Trophoblast cell (in vitro differentiated cells and primary cell): ENCODE data around the gene CBFA2T3.

Experiments used
- DNase-seq, 2 donors: peaks; one replicate each; pipeline ENCODE4 v3.0.0-alpha.2; 2016
- H2AFZ ChIP-seq: 2 replicates; pipeline ENCODE4 v1.6.1; 2013; ENCODE audit warnings: low read length, moderate library complexity, mild to moderate bottlenecking; ENCODE audit not compliant: insufficient read depth, poor library complexity
- H2AK5ac ChIP-seq: 2 replicates; pipeline ENCODE4 v1.6.1; 2013; ENCODE audit warnings: mild to moderate bottlenecking, low read length
- H2BK120ac ChIP-seq: 2 replicates; pipeline ENCODE4 v1.6.1; 2013; ENCODE audit warnings: low read length, mild to moderate bottlenecking, moderate library complexity; ENCODE audit not compliant: insufficient read depth, poor library complexity
- H2BK12ac ChIP-seq: 2 replicates; pipeline ENCODE4 v1.6.1; 2013; ENCODE audit warnings: mild to moderate bottlenecking, low read length, moderate library complexity
- H2BK5ac ChIP-seq: 2 replicates; pipeline ENCODE4 v1.6.1; 2013; ENCODE audit warnings: low read length, low read depth, moderate library complexity, mild to moderate bottlenecking; ENCODE audit not compliant: poor library complexity
- H3K14ac ChIP-seq: 2 replicates; pipeline ENCODE4 v1.6.1; 2013; ENCODE audit warnings: mild to moderate bottlenecking, low read length
- H3K18ac ChIP-seq: 2 replicates; pipeline ENCODE4 v1.6.1; 2013; ENCODE audit warnings: mild to moderate bottlenecking, low read length
- H3K23ac ChIP-seq: 2 replicates; pipeline ENCODE4 v1.6.1; 2013; ENCODE audit warnings: low read length
- H3K27ac ChIP-seq: 2 replicates; pipeline ENCODE4 v1.5.1; 2013; ENCODE audit warnings: low read depth, mild to moderate bottlenecking, inconsistent platforms, low read length, moderate library complexity
- H3K27me3 ChIP-seq: 2 replicates; pipeline ENCODE4 v1.6.1; 2013; ENCODE audit warnings: inconsistent platforms, mild to moderate bottlenecking, low read length, moderate library complexity; ENCODE audit not compliant: insufficient read depth
- H3K36me3 ChIP-seq, 2 experiments: 1 replicate in 1 of 2; 2 replicates in 1 of 2; pipeline ENCODE4 v1.6.1; 2013; ENCODE audit warnings: low read length in 2 of 2, mild to moderate bottlenecking in 2 of 2, moderate library complexity in 1 of 2; ENCODE audit not compliant: insufficient read depth in 2 of 2, control insufficient read depth in 1 of 2
- H3K4ac ChIP-seq: 2 replicates; pipeline ENCODE4 v1.6.1; 2013; ENCODE audit warnings: low read depth, mild to moderate bottlenecking, low read length, moderate library complexity
- H3K4me1 ChIP-seq, 2 experiments: 1 replicate in 1 of 2; 2 replicates in 1 of 2; pipeline ENCODE4 v1.6.1; 2013; ENCODE audit warnings: low read length in 2 of 2, mild to moderate bottlenecking in 2 of 2, moderate library complexity in 1 of 2; ENCODE audit not compliant: insufficient read depth in 2 of 2, control insufficient read depth in 1 of 2
- H3K4me2 ChIP-seq: 2 replicates; pipeline ENCODE4 v1.6.1; 2013; ENCODE audit warnings: inconsistent platforms, mild to moderate bottlenecking, low read length, moderate library complexity
- H3K4me3 ChIP-seq: 2 replicates; pipeline ENCODE4 v1.5.1; 2013; ENCODE audit warnings: mild to moderate bottlenecking, low read depth, low read length, inconsistent platforms
- H3K79me1 ChIP-seq: one replicate; pipeline ENCODE4 v1.6.1; 2013; ENCODE audit warnings: low read length
- H3K79me2 ChIP-seq: 2 replicates; pipeline ENCODE4 v1.6.1; 2013; ENCODE audit warnings: low read length, mild to moderate bottlenecking; ENCODE audit not compliant: control insufficient read depth, insufficient read depth, poor library complexity
- H3K9ac ChIP-seq: 2 replicates; pipeline ENCODE4 v1.6.1; 2013; ENCODE audit warnings: mild to moderate bottlenecking, low read length
- H3K9me3 ChIP-seq: 2 replicates; pipeline ENCODE4 v1.6.1; 2013; ENCODE audit warnings: low read depth, mild to moderate bottlenecking, control low read depth, inconsistent platforms, low read length; ENCODE audit not compliant: insufficient read depth
- H4K12ac ChIP-seq: 2 replicates; pipeline ENCODE4 v1.6.1; 2013; ENCODE audit warnings: low read depth, mild to moderate bottlenecking, low read length, moderate library complexity
- H4K8ac ChIP-seq: 2 replicates; pipeline ENCODE4 v1.6.1; 2013; ENCODE audit warnings: low read depth, mild to moderate bottlenecking, low read length, moderate library complexity
- H4K91ac ChIP-seq: one replicate; pipeline ENCODE4 v1.6.1; 2013; ENCODE audit warnings: low read depth, mild to moderate bottlenecking, low read length, moderate library complexity
- WGBS: extraction: QIAGEN DNeasy Blood & Tissue Kit; methylation state at CpG from one replicate; pipeline ENCODE4 v1.1.7; 2013; ENCODE audit warnings: missing lambda C conversion rate; ENCODE audit not compliant: insufficient read length, insufficient coverage; ENCODE audit errors: extremely low coverage; 5-methylcytosine and 5-hydroxymethylcytosine counted together

The CBFA2T3 gene

DNA sequence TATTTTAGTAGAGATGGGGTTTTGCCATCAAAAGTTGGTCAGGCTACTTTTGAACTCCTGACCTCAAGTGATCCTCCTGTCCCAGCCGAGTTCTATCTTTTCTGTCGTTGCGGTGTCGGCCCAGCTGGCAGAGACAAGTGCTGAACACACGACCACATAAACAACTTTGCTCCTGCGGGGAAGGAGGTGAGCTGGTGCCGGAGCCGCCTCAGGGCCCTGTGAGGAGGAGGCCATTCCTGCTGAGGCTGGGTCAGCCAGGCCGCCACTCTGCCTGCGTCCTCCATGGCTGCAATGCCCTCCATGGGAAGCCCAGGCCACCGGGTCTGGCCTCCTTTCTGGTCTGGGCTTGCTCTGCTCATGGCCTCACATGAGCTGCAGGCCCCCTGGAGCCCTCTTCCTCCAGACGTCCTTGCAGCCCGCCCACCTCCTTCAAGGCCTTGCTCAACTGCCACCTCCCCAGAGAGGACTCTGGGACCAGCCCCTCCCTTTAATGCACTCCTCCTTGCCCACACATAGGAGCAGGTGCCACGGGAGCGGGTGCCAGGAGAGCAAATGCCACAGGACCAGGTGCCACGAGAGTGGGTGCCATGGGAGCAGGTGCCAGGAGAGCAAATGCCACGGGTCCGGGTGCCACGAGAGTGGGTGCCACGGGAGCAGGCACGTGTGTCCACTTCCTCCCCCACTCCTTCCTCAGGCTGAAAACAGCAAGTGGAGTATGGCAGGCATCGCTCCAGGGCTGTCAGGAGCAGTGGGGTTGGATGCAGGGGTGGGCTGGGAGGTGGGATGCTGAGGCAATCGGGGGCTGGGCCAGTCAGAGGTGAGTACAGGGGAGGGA lies 28.4 kb upstream of the CBFA2T3 start:
- Histone ChIP-seq H3K27me3 (no peaks in the 10 kb centered on the region), H2AK5ac (no peak overlapping the region), H3K79me1 (no peaks in the 10 kb centered on the region), H2AFZ (no peak overlapping the region), H4K12ac (no peak overlapping the region), H2BK5ac (no peak overlapping the region), H3K4ac (no peak overlapping the region), H3K9ac (no peak overlapping the region), H3K4me2 (no peak overlapping the region), H3K27ac (no peak overlapping the region), H4K91ac (no peak overlapping the region), H3K79me2 (no peaks in the 10 kb centered on the region), H3K9me3 (peaks cover 16% of the 10 kb centered on the region), H3K18ac (no peak overlapping the region), H3K4me3 (peak overlapping the region; percentile 1), H2BK120ac (no peak overlapping the region), H3K23ac (no peak overlapping the region), H2BK12ac (no peak overlapping the region), H3K4me1 (no peaks in the 10 kb centered on the region), H3K36me3 (no peaks in the 10 kb centered on the region), H4K8ac (no peak overlapping the region), H3K14ac (no peak overlapping the region)
- no peak for DNase-seq
- WGBS: no CpG with 5 or more reads among the region's 23 CpGs

DNA sequence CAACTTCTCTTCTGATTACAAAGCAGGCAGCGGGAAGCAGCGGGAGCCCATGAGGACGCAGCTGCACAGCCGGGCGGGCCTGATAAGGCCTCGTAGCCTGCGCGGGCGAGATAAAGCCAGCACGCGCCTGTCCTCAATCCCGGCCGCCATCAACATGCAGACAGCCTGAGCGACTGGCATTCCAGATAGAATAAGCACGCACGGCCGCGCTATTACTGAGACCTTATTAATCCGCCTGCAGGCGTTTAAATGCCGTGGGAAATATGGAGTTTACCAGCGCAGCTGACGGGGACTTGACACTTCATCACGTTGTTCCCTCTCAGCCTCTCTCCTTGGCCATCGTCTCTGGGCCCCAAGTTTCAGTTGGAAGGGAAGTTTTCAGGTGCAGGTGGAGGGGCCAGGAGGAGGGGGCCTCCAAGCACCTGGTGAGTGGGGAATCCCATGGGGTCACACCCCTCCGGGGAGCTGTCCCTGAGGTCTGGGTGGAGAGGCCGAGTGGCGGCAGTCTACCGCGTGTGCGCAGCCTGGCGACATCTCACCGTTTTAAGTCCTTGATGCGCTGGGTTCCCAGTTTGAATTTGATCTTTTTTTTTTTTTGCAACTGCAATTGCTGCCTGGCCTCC lies 27.3 kb upstream of the CBFA2T3 start:
- no peaks in the 10 kb centered on the region for H3K36me3 ChIP-seq
- no peak overlapping the region for H2BK120ac ChIP-seq
- H3K79me2 ChIP-seq: no peaks in the 10 kb centered on the region
- H3K23ac ChIP-seq: no peak overlapping the region
- H4K8ac ChIP-seq: no peak overlapping the region
- no peaks in the 10 kb centered on the region for H3K79me1 ChIP-seq
- H3K4ac ChIP-seq: no peak overlapping the region
- no peak overlapping the region for H3K4me2 ChIP-seq
- H2BK12ac ChIP-seq: no peak overlapping the region
- no peak overlapping the region for H4K91ac ChIP-seq
- H3K9ac ChIP-seq: no peak overlapping the region
- H3K9me3 ChIP-seq: peaks cover 17% of the 10 kb centered on the region
- no peak overlapping the region for H3K4me3 ChIP-seq
- no peak overlapping the region for H2AK5ac ChIP-seq
- H3K27me3 ChIP-seq: peaks cover 2% of the 10 kb centered on the region
- WGBS: no CpG with 5 or more reads among the region's 34 CpGs
- H3K27ac ChIP-seq: no peak overlapping the region
- no peaks in the 10 kb centered on the region for H3K4me1 ChIP-seq
- no peak overlapping the region for H3K18ac ChIP-seq
- no peak overlapping the region for H4K12ac ChIP-seq
- H2AFZ ChIP-seq: no peak overlapping the region
- no peak overlapping the region for H2BK5ac ChIP-seq
- H3K14ac ChIP-seq: no peak overlapping the region
- peak; percentile 24 to 35 for DNase-seq

DNA sequence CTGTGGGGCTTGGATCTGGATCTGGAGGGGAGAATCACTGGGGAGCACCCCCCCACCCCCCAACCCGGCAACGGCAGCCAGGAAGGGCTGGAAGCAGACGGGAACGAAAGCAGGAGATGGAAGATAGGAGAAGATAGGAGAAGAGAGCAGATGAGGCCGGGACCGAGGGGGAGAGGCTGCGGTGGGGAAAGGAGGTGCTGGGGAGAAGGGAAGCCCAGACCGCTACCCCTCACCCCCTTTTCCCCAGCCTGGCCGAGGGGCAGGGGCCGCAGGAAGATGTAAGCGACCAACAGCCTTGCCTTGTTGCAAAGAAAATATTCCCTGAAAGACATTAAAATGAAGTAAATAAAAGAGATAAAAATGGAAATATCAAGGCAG lies 26.8 kb upstream of the CBFA2T3 start:
- no peak overlapping the region for H3K4ac ChIP-seq
- no peak overlapping the region for H3K4me2 ChIP-seq
- no peak overlapping the region for H3K9ac ChIP-seq
- DNase-seq: no peak
- H2AK5ac ChIP-seq: no peak overlapping the region
- H3K79me1 ChIP-seq: no peaks in the 10 kb centered on the region
- H3K9me3 ChIP-seq: peaks cover 19% of the 10 kb centered on the region
- no peak overlapping the region for H2BK5ac ChIP-seq
- no peaks in the 10 kb centered on the region for H3K4me1 ChIP-seq
- peaks cover 2% of the 10 kb centered on the region for H3K27me3 ChIP-seq
- WGBS: no CpG with 5 or more reads among the region's 11 CpGs
- no peak overlapping the region for H3K23ac ChIP-seq
- H2BK12ac ChIP-seq: no peak overlapping the region
- H3K27ac ChIP-seq: no peak overlapping the region
- no peak overlapping the region for H4K12ac ChIP-seq
- H3K4me3 ChIP-seq: no peak overlapping the region
- no peaks in the 10 kb centered on the region for H3K36me3 ChIP-seq
- no peaks in the 10 kb centered on the region for H3K79me2 ChIP-seq
- H3K18ac ChIP-seq: no peak overlapping the region
- H2BK120ac ChIP-seq: no peak overlapping the region
- no peak overlapping the region for H2AFZ ChIP-seq
- H3K14ac ChIP-seq: no peak overlapping the region
- H4K8ac ChIP-seq: no peak overlapping the region
- H4K91ac ChIP-seq: no peak overlapping the region

DNA sequence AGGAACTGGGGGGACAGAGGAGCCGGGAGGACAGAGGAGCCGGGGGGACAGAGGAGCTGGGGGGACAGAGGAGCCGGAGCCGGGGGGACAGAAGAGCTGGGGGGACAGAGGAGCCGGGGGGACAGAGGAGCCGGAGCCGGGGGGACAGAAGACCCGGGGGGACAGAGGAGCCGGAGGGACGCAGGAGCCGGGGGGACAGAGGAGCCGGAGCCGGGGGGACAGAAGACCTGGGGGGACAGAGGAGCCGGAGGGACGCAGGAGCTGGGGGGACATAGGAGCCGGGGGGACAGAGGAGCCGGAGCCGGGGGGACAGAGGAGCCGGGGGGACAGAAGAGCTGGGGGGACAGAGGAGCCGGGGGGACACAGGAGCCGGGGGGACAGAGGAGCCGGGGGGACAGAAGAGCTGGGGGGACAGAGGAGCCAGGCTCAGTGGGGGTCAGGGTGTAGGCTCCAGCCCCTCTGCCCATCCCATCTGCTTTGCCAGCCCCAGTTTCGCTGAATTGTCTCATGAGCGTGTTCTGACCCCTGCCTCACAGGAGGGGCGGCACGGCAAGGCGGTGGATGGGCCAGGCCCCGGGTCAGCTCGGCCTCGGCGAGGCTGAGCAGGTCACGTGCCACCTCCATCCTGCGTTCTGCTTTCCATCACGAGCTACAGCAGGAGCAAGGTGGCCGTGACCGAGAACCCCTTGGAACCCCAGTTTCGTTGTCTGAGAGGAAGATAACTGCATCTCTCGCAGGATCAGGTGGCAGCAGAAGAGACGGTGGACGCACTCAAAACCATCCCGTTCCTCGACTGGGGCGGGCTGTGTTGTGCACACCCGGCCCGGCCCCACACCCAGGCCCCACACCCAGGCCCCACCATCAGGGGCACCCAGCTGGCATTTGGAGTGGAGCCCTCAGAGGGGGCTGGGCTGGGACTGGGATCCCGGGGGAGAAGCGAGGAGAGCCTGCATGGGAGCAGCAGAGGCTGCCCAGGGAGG lies 26.1 kb upstream of the CBFA2T3 start:
- WGBS: no CpG with 5 or more reads among the region's 47 CpGs

More for the DNA sequence above, 26.1 kb upstream of the CBFA2T3 start:
- Histone ChIP-seq H3K79me2 (no peaks in the 10 kb centered on the region), H3K23ac (no peak overlapping the region), H2AFZ (no peak overlapping the region), H3K79me1 (no peaks in the 10 kb centered on the region), H3K4ac (no peak overlapping the region), H3K27ac (no peak overlapping the region), H3K4me1 (no peaks in the 10 kb centered on the region), H2BK120ac (no peak overlapping the region), H3K4me3 (no peak overlapping the region), H3K9me3 (peaks cover 23% of the 10 kb centered on the region), H4K12ac (no peak overlapping the region), H3K14ac (no peak overlapping the region), H2BK12ac (no peak overlapping the region), H4K8ac (no peak overlapping the region), H2AK5ac (no peak overlapping the region), H3K27me3 (peaks cover 2% of the 10 kb centered on the region), H2BK5ac (no peak overlapping the region), H3K36me3 (no peaks in the 10 kb centered on the region), H3K18ac (no peak overlapping the region), H3K4me2 (no peak overlapping the region), H3K9ac (no peak overlapping the region), H4K91ac (no peak overlapping the region)
- no peak for DNase-seq
